Fibroblast of skin of scalp (primary cell): Measurements from ENCODE around the gene HRH1.
A peak's percentile ranks its signal among the peaks of the same experiment; 100 is the strongest.
"Not testable (repeated sequence)": the region's sequence is repeated elsewhere in the genome, so short reads cannot be mapped to it uniquely, and the experiment has no call there.

Experiments used
- DNase-seq: peaks from one replicate; pipeline ENCODE4 v3.0.0-alpha.2; 2013

The HRH1 gene

GRCh38 chr3:11140713-11141104 lies 13.6 kb upstream of the HRH1 start:
- no peak for DNase-seq

- no peak for DNase-seq
Measured at GRCh38 chr3:11143476-11143875, 10.8 kb upstream of the HRH1 start.

- DNase-seq, result no peak
Measured at GRCh38 chr3:11144996-11145395, 9.3 kb upstream of the HRH1 start.

GRCh38 chr3:11145888-11146287 lies 8.4 kb upstream of the HRH1 start:
- DNase-seq, result peak; percentile 93

- DNase-seq, result no peak
Measured at GRCh38 chr3:11146773-11147660, 7.3 kb upstream of the HRH1 start.

GRCh38 chr3:11150256-11150655 lies 4.0 kb upstream of the HRH1 start:
- no peak for DNase-seq

GRCh38 chr3:11152301-11152700 lies 2.0 kb upstream of the HRH1 start:
- no peak for DNase-seq

GRCh38 chr3:11154953-11155325 lies 646 bp downstream of the HRH1 start:
- no peak for DNase-seq

GRCh38 chr3:11155341-11156025 lies 1.2 kb downstream of the HRH1 start:
- DNase-seq, result peak; percentile 82

- DNase-seq, result no peak
Measured at GRCh38 chr3:11156026-11156410, 1.7 kb downstream of the HRH1 start.

GRCh38 chr3:11157421-11157820 lies 3.1 kb downstream of the HRH1 start:
- DNase-seq, result no peak

- DNase-seq, result peak; percentile 73
Measured at GRCh38 chr3:11159421-11159904, 5.2 kb downstream of the HRH1 start.

- no peak for DNase-seq
Measured at GRCh38 chr3:11161666-11162065, 7.4 kb downstream of the HRH1 start.

- DNase-seq, result no peak
Measured at GRCh38 chr3:11162401-11163345, 8.4 kb downstream of the HRH1 start.

GRCh38 chr3:11164607-11165006 lies 10.3 kb downstream of the HRH1 start:
- no peak for DNase-seq

- no peak for DNase-seq
Measured at GRCh38 chr3:11165476-11165875, 11.2 kb downstream of the HRH1 start.

GRCh38 chr3:11166807-11167400 lies 12.6 kb downstream of the HRH1 start:
- not testable (repeated sequence) for DNase-seq

GRCh38 chr3:11167590-11167989 lies 13.3 kb downstream of the HRH1 start:
- no peak for DNase-seq

- no peak for DNase-seq
Measured at GRCh38 chr3:11168406-11168805, 14.1 kb downstream of the HRH1 start.

GRCh38 chr3:11168881-11169805 lies 14.8 kb downstream of the HRH1 start:
- no peak for DNase-seq
